GM10248 (cell line): Measurements from ENCODE around the gene CDKN3.

Source experiments
- CTCF ChIA-PET: fragments of 300-600 bp; sonication (Branson Sonifier 250); formaldehyde crosslinking; extraction: SDS; loops from one replicate; lab custom pipeline; 2021; ENCODE audit warnings: antibody characterized with exemption; lab: Yijun Ruan, JAX
- POLR2A ChIA-PET: fragments of 350-650 bp; sonication (Branson Sonifier 250); formaldehyde crosslinking; extraction: SDS; loops from one replicate; lab custom pipeline; 2020; ENCODE audit warnings: antibody characterized with exemption; lab: Yijun Ruan, JAX
- DNase-seq: peaks from one replicate; pipeline ENCODE4 v3.0.0; 2012; ENCODE audit errors: extremely low spot score
- CTCF ChIP-seq: IDR thresholded peaks from 2 replicates; pipeline ENCODE4 v1.5.1; 2012; ENCODE audit warnings: mild to moderate bottlenecking, low read depth; ENCODE audit errors: extremely low read depth, missing control alignments, control extremely low read depth

Gene CDKN3

GRCh38 chr14:54444681-54445080 lies 47.9 kb downstream of the CDKN3 start:
- ChIA-PET CTCF (interaction anchor here (0.9 to 1.6 kb wide), 2 partner anchors 9 to 47 kb away, joined by 3 to 4 read pairs; partner anchors contain the start of gene CDKN3), POLR2A (no interaction called here)
- DNase-seq, result no peak
- no peak for TF ChIP-seq CTCF

- CTCF ChIA-PET, result interaction anchor here (1.3 to 1.6 kb wide), 3 partner anchors 11 to 49 kb away, joined by 3 to 5 read pairs (median 4); partner anchors contain the start of gene CDKN3
- TF ChIP-seq CTCF, result no peak
These were observed 49.4 kb downstream of the CDKN3 start for GRCh38 chr14:54446161-54446693.

GRCh38 chr14:54447231-54447692 lies 50.5 kb downstream of the CDKN3 start:
- ChIA-PET CTCF (interaction anchor here (1.3 kb wide), 1 partner anchor 35 kb away, joined by 5 read pairs; no protein-coding TSS in a partner anchor), POLR2A (interaction anchor here (0.6 kb wide), 1 partner anchor 10 kb away, joined by 3 read pairs; no protein-coding TSS in a partner anchor)
- no peak for TF ChIP-seq CTCF
- no peak for DNase-seq

More at GRCh38 chr14:54446161-54446693, 49.4 kb downstream of the CDKN3 start:
- POLR2A ChIA-PET, result interaction anchor here (0.6 kb wide), 1 partner anchor 346 kb away, joined by 3 read pairs; no protein-coding TSS in a partner anchor
- DNase-seq, result no peak

GRCh38 chr14:54450535-54450934 lies 53.7 kb downstream of the CDKN3 start:
- CTCF ChIA-PET, result interaction anchor here (1.1 to 2.7 kb wide), 5 partner anchors 8 to 355 kb away, joined by 4 to 8 read pairs (median 5); no protein-coding TSS in a partner anchor
- peak; percentile 55 for DNase-seq
- TF ChIP-seq CTCF, result no peak
- POLR2A ChIA-PET, result no interaction called here

- POLR2A ChIA-PET, result no interaction called here
- TF ChIP-seq CTCF, result no peak
- CTCF ChIA-PET, result interaction anchor here (1.1 to 2.7 kb wide), 6 partner anchors 8 to 355 kb away, joined by 3 to 8 read pairs (median 5); no protein-coding TSS in a partner anchor
- DNase-seq, result no peak
These were observed 54.4 kb downstream of the CDKN3 start for GRCh38 chr14:54451121-54451601.

DNA sequence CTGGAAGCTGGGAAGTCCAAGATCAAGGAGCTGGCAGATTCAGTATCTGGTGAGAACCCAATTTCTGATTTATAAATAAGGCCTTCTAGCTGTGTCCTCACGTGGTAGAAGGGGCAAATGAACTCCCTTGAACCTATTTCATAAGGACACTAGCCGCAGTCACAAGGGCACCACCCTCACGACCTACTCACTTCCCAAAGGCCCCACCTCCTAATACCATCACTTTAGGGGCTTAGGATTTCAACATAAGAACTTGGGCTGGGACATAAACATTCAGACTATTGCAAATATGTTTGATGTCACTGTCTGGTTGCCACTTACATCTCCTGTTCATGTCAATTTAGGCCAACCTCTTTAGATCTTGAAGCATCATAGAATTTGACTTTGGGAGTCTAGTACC lies 55.2 kb downstream of the CDKN3 start:
- no peak for DNase-seq
- POLR2A ChIA-PET, result no interaction called here
- CTCF ChIA-PET, result interaction anchor here (1.2 to 2.7 kb wide), 2 partner anchors 10 to 36 kb away, joined by 3 to 8 read pairs; no protein-coding TSS in a partner anchor
- no peak for TF ChIP-seq CTCF
